Stimulated activated CD8-positive, alpha-beta memory T cell treated with anti-CD3 and anti-CD28 coated beads, Interleukin-4, amount 100 ng/mL, for 24 hours (primary cell): ENCODE measurements around the gene SFPQ.
"Not testable (repeated sequence)": the region's sequence is repeated elsewhere in the genome, so short reads cannot be mapped to it uniquely, and the experiment has no call there.

Source experiments
- DNase-seq: peaks from one replicate; pipeline ENCODE4 v3.0.0-alpha.2; 2020; ENCODE audit warnings: low read depth

The SFPQ gene, protein sequence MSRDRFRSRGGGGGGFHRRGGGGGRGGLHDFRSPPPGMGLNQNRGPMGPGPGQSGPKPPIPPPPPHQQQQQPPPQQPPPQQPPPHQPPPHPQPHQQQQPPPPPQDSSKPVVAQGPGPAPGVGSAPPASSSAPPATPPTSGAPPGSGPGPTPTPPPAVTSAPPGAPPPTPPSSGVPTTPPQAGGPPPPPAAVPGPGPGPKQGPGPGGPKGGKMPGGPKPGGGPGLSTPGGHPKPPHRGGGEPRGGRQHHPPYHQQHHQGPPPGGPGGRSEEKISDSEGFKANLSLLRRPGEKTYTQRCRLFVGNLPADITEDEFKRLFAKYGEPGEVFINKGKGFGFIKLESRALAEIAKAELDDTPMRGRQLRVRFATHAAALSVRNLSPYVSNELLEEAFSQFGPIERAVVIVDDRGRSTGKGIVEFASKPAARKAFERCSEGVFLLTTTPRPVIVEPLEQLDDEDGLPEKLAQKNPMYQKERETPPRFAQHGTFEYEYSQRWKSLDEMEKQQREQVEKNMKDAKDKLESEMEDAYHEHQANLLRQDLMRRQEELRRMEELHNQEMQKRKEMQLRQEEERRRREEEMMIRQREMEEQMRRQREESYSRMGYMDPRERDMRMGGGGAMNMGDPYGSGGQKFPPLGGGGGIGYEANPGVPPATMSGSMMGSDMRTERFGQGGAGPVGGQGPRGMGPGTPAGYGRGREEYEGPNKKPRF

GRCh38 chr1:35192853-35193664, at the start of gene SFPQ:
TSS of gene SFPQ (minus strand) at chr1:35193145. CDS start at chr1:35193049, 96 bp downstream.
- DNase-seq, result peak; percentile 89

GRCh38 chr1:35236772-35237171, 43.8 kb upstream of the SFPQ start:
- not testable (repeated sequence) for DNase-seq

DNA sequence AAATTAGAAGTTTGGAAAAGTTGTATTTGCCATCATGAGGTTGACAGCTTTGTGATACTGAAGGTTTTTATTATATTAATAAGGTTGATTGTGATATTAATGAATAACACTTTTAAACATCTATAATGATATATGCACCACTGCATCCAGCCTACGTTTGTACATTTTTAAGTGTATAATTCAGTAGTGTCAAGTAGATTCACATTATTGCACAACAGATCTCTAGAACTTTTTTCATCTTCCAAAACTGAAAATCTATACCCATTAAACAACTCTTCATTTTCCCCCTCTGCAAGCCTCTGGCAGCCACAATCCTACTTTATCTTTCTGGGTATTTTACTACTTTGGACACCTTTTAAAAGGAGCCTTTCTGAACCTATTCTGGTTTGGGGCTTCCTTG, 38.3 kb upstream of the SFPQ start:
- no peak for DNase-seq

GRCh38 chr1:35229587-35230360, 36.8 kb upstream of the SFPQ start:
- DNase-seq, result no peak

GRCh38 chr1:35226546-35226945, 33.6 kb upstream of the SFPQ start:
- no peak for DNase-seq

GRCh38 chr1:35223084-35223630, 30.2 kb upstream of the SFPQ start:
- DNase-seq, result no peak

DNA sequence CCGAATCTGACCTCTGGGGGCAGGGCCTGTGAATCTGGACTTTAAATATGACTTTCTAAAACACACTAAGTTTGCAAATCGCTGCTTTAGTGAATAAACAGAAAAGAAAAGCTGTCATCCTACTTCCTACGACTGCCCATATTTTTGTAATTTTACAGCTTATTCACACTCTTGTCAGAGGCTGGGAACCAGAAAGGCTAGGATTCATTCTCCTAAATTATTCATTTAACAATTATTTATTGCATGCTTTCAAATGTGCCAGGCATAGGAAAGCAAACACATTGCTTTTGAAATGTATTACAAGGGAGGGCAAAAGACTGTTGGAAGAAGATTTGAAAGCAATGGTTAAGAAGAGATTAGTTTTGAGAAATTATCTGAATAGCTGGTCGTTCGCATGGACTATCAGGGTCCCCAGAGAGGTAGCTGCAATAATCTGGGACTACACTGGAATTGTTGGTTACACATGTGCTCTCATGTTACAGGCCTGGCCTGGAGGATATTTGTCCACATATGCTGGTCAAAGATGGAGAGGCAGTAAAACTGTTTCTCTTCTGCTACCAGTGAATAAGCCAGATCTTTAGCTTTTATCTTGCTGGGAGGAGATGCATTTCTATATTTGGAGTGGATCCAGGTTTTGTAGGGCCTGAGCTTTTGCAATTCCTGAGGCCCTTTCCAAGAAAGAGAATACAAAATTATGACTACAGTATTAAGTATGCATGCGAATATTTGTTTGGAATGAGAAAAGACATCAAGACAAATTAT, 29.6 kb upstream of the SFPQ start:
- DNase-seq, result no peak

DNA sequence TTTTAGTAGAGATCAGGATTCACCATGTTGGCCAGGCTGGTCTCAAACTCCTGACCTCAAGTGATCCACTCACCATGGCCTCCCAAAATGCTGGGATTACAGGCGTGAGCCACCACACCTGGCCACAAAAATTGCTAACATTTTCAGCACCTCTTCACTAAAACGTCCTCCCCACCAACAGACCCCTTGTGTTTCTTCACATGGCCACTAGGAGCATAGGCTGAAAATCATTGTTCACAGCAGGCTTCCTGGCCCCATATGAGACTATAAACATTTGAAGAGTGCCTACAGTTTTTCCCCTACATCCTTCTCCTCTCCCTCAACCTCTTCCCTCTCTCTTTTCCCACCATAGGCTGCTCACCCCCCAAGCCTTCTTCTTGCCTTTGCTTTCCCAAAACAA, 28.0 kb upstream of the SFPQ start:
- no peak for DNase-seq

DNA sequence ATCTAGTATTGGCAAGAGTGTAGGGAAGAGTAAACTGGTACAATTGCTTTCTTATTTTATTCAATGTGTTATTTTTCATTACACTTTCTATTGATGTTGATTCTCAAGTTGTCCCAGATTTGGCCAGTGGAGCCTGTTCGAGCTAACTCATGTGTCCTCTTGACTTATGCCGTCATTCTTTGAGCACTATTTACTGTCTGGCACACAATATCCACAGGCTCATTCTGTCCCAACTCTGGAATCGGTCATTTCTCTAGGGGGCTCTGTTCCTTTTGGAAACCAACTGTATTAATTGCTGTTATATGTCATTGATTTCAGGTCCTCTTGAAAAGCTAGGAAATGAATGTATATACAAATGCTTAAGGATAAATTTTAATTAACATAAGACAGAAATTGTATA, 22.4 kb upstream of the SFPQ start:
- DNase-seq, result no peak

GRCh38 chr1:35211120-35211414, 18.1 kb upstream of the SFPQ start:
- DNase-seq, result no peak

DNA sequence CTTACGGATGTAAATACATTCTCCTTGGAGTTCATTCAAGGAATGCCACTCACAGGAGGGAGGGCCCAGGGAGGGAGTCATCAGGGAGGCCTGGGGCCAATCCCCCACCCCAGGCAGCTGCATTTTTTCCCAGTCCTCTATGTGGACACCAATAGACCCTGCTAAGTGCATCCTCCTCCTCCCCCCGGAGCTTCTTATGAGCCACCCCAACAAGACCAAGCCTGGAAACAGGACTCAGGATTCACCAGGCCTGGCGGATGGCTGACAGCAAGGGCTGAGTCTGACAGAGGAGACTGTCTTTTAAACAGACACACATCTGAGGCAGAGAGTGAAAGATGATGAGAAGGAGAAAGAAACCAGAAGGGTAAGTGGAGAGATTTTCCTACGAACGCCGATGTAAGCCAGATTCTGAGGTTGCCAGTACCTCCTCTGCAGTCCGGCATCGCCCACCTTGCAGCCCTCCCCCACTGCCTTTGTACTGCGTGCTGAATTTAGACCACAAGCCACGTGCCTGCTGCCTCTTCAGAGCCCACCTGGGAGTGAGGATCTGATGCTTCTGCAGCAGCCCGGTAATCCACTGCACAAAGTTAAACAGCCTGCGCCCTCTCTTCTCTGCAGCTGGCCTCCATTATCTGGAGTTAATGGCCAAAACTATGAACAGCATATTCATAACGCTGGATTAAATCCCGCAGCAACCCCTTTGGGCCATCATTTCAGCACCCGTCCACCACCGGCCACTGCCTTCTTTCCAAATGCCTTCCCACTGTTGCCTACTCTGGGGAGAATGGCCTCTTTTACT, 17.6 kb upstream of the SFPQ start:
- DNase-seq, result no peak

DNA sequence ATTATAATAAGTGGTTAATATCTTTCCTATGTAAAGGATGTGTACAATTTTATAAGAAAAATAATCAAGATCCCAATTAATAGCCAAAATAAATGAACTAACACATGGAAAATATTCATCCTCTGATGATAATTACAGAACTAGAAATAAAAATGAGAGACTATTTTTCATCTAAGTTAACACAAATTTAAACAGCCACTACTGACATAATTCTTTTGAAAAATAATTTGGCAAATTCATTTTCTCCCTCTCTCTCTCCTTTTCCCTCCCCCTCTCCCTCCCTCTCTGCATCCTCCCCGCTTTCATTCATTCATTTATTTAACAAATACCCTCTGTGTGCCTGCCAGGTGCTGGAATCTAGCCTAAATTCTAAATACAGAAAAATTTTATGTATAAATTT, 10.3 kb upstream of the SFPQ start:
- DNase-seq, result no peak

GRCh38 chr1:35202048-35202719, 9.2 kb upstream of the SFPQ start:
- peak; percentile 32 for DNase-seq

DNA sequence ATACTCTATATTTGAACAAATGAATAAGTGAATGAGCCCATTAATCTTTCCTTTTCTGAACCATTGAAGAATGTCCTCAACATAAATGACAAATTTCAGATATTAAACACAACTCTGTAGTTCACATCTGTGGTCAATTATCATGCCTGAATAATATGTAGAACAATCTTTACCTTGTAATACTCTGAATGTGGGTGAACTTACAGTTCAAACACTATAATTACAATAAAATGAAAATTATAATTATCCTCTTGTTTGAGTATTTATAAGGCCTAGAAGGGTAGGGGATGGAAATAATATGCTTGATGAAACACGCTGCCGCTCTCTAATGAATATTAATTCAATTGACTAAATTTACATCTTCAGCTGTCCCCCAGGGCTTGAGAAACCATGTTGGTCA, 8.7 kb upstream of the SFPQ start:
- DNase-seq, result no peak

- peak; percentile 89 for DNase-seq
These were observed 691 bp downstream of the SFPQ start for GRCh38 chr1:35192056-35192852.

GRCh38 chr1:35191429-35192055, 1.4 kb downstream of the SFPQ start:
- DNase-seq, result no peak

DNA sequence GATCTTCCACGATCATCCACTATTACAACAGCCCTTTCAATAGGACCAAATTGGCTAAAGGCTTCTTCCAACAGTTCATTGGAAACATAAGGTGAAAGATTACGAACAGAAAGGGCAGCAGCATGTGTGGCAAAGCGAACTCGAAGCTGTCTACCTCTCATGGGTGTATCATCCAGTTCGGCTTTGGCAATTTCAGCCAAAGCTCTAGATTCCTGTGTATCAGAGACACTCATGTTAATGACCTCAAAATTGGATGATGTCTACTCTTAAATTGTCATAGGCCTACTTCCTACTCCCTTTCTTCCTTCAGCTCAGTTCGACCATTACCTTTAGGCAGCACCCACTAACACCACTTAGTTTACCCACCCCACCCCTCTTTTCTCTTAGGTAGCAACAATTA, 2.2 kb downstream of the SFPQ start:
- DNase-seq, result no peak
